ENCODE measurements around the gene KLK15. TPM values are rescaled to one million over a fixed set of nuclear protein-coding genes. Genes with fewer than 3 reads are reported as not detected.

KLK15 gene
- total RNA-seq, 5 donors from 2014 or later (not counting 1 experiment from before 2014, with no cell fraction given): not detected

DNA sequence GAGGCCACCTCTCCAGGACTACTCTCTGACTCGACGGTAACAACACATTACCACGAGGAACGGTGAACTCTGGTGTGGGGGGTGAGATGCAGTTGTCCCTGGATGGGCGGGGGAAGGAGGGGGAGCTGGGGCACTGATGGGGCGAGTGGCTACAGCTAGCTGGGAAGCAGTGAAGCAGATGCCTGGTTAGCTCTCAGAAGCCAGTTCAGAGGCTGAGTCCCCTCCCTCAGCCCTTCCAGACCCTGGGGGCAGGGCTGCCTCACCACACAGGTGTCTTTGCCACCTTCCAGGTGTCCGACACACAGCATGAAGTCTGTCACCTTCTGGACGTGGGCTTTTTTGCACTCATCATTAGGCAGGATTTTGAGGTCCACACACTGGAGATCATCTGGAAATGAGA, 13.7 kb downstream of the KLK15 start:
- no peak for ATAC-seq (replicated peaks in 1 of 4)
- no peaks in the 10 kb centered on the region for H3K36me3 Mint-ChIP-seq
- no peaks in the 10 kb centered on the region for H3K9me3 Mint-ChIP-seq
- peaks cover 8 to 85% of the 10 kb centered on the region in 2 experiments for H3K27me3 ChIP-seq (replicated peaks in 1 of 2; ENCODE audit: control insufficient read depth in 2 of 2, extremely low read depth in 1 of 2, insufficient read depth in 2 of 2, low read length in 1 of 2)
- H3K27ac Mint-ChIP-seq: no peak overlapping the region
- H3K4me1 Mint-ChIP-seq: peaks cover 21 to 33% (median 27%) of the 10 kb centered on the region in 3 donors
- CTCF ChIA-PET: interaction anchor here in 1 of 2 donors (0.6 kb wide), 1 partner anchor 60 kb away, joined by 3 read pairs; no protein-coding TSS in a partner anchor
- peaks cover 0 to 20% of the 10 kb centered on the region in 2 experiments for H3K4me1 ChIP-seq (ENCODE audit: control insufficient read depth in 1 of 2, extremely low read depth in 1 of 2, insufficient read depth in 2 of 2, low read length in 2 of 2)
- WGBS (ENCODE audit: insufficient coverage): 28% methylated on average over 3 of the region's 8 CpGs
- no peak overlapping the region for H3K27ac ChIP-seq (ENCODE audit: low read length)
- H3K9me3 ChIP-seq: no peaks in the 10 kb centered on the region
- H3K4me3 Mint-ChIP-seq: no peak overlapping the region
- peaks cover 72 to 83% of the 10 kb centered on the region in 2 donors for H3K27me3 Mint-ChIP-seq
- H3K36me3 ChIP-seq (ENCODE audit: control insufficient read depth in 2 of 2, extremely low read depth in 1 of 2, insufficient read depth in 1 of 2, low read length in 1 of 2): no peaks in the 10 kb centered on the region
- no peak for DNase-seq
- POLR2A ChIA-PET: no interaction called here
- no peak overlapping the region for H3K4me3 ChIP-seq (ENCODE audit: control insufficient read depth in 1 of 2, extremely low read depth in 1 of 2, low read length in 1 of 2)

DNA sequence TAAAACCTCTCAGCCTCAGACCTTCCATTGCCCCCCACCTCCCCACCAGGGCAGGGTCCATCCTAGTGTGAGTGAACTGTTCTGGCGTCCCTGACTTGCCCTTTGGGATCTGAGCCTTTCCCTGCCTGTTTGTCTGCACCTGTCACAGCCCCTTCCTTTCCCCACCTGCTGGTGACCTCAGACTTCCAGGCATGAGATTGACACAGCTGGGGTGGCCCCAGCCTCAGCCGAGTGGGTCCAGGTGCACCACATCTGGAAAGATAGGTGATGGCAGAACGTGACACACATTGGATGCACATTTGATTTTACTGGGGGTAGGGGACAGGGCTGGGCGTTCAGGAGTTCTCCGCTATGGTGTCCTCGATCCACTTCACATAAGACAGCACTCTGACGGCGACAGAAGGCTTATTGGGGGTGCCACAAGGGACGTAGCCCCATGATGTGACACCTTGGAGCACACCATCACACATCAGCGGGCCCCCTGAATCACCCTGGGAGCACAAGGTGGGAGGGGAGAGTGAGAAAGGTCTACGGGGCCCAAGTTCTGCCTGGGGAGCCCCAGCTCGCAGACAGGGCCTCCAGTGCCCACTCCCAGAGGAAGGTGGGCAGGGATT, 14.4 kb downstream of the KLK15 start:
- H3K27ac Mint-ChIP-seq: no peak overlapping the region
- Histone ChIP-seq H3K36me3 (ENCODE audit: control insufficient read depth in 2 of 2, extremely low read depth in 1 of 2, insufficient read depth in 1 of 2, low read length in 1 of 2) (no peaks in the 10 kb centered on the region), H3K9me3 (no peaks in the 10 kb centered on the region), H3K27ac (ENCODE audit: low read length) (no peak overlapping the region), H3K4me1 (ENCODE audit: control insufficient read depth in 1 of 2, extremely low read depth in 1 of 2, insufficient read depth in 2 of 2, low read length in 2 of 2) (peaks cover 0 to 20% of the 10 kb centered on the region in 2 experiments), H3K27me3 (replicated peaks in 1 of 2; ENCODE audit: control insufficient read depth in 2 of 2, extremely low read depth in 1 of 2, insufficient read depth in 2 of 2, low read length in 1 of 2) (peaks cover 8 to 84% of the 10 kb centered on the region in 2 experiments), H3K4me3 (ENCODE audit: control insufficient read depth in 1 of 2, extremely low read depth in 1 of 2, low read length in 1 of 2) (no peak overlapping the region)
- 60% methylated on average over 6 of the region's 12 CpGs for WGBS (ENCODE audit: insufficient coverage)
- POLR2A ChIA-PET: no interaction called here
- ATAC-seq (replicated peaks in 1 of 4): no peak
- peak overlapping the region; percentile 26 to 68 (median 57) for H3K4me3 Mint-ChIP-seq
- H3K27me3 Mint-ChIP-seq: peaks cover 77 to 89% of the 10 kb centered on the region in 2 donors
- peaks cover 21 to 33% (median 27%) of the 10 kb centered on the region in 3 donors for H3K4me1 Mint-ChIP-seq
- CTCF ChIA-PET: no interaction called here
- H3K36me3 Mint-ChIP-seq: no peaks in the 10 kb centered on the region
- no peaks in the 10 kb centered on the region for H3K9me3 Mint-ChIP-seq
- no peak for DNase-seq

DNA sequence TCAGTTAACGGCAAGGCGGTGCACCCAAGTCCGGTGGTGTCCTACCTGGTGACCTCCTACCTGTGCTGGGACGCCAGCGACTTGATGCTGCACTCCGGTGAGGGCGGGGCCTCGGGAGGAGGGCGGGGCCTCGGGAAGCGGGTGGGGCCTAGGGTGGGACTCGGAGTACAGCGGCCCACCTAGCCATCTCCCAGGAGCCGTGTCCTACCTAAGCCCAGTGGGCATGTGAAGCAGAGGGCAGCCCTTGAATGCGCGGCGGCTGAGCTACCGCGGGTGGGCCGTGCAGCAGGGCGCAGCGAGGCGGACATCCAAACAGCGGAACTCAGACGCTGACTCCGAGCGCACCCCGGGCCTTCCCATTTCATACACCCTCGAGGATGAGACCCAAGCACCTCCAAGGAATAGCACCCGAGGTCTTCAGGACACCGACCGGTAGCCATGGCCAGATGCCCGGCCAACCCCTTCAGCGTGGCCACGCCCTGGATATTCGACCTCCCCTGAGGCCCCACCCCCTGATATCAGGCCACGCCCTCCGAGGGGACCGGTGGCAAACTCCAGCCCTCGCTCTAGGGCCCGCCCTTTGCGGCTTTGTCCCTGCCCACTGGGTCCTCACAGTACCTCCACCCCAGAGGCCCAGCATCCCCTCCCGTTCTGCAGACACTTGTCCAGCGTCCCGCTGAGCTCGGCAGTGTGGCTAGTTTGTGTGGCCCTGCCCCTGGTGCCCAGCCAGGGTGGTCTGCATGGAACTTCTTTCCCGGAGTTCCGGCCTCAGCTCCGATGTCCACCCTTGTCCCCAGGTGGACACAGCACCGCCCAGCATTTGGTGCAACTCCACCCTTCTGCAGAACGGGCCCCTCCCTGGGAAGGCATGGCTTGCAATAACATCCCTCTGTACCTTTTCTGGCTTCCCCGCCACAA, 15.2 kb downstream of the KLK15 start:
- Histone ChIP-seq H3K27me3 (replicated peaks in 1 of 2; ENCODE audit: control insufficient read depth in 2 of 2, extremely low read depth in 1 of 2, insufficient read depth in 2 of 2, low read length in 1 of 2) (peaks cover 8 to 80% of the 10 kb centered on the region in 2 experiments), H3K4me1 (ENCODE audit: control insufficient read depth in 1 of 2, extremely low read depth in 1 of 2, insufficient read depth in 2 of 2, low read length in 2 of 2) (peaks cover 0 to 20% of the 10 kb centered on the region in 2 experiments), H3K9me3 (no peaks in the 10 kb centered on the region), H3K4me3 (ENCODE audit: control insufficient read depth in 1 of 2, extremely low read depth in 1 of 2, low read length in 1 of 2) (peak overlapping the region; percentile 33 to 42), H3K27ac (ENCODE audit: low read length) (no peak overlapping the region), H3K36me3 (ENCODE audit: control insufficient read depth in 2 of 2, extremely low read depth in 1 of 2, insufficient read depth in 1 of 2, low read length in 1 of 2) (no peaks in the 10 kb centered on the region)
- Mint-ChIP-seq H3K9me3 (no peaks in the 10 kb centered on the region), H3K4me1 (peaks cover 21 to 33% (median 27%) of the 10 kb centered on the region in 3 donors), H3K27ac (no peak overlapping the region), H3K36me3 (no peaks in the 10 kb centered on the region), H3K27me3 (peaks cover 77 to 85% of the 10 kb centered on the region in 2 donors), H3K4me3 (peak overlapping the region; percentile 34 to 68 (median 57))
- 10% methylated on average over 51 of the region's 52 CpGs for WGBS (ENCODE audit: insufficient coverage)
- DNase-seq (peak in 5 of 35 experiments; percentile 12 to 25 (median 18)), ATAC-seq (replicated peaks in 1 of 4) (peak; percentile 44 to 67 (median 60))
- POLR2A ChIA-PET: no interaction called here
- CTCF ChIA-PET: no interaction called here

DNA sequence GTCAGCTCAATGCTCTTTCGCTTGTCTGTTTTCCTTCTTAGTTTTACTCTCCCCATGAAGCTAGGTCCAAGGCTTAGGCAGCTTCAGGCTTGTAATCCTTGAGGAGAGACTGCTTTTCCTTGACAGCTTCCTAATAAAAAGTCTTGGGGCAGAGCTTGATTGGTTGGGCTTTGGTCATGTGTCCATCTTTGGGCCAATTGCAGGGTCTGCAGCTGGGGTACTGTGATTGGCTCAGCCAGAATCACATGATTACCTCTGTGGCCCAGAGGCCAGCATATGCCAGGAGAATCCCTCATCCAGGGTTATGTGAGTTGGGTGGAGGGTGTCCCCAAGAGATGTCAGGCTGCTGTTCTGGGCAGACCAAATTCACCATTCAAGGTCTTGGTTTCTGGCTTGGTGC, 17.9 kb downstream of the KLK15 start:
- Mint-ChIP-seq H3K27ac (no peak overlapping the region), H3K4me3 (no peak overlapping the region), H3K36me3 (no peaks in the 10 kb centered on the region), H3K27me3 (peaks cover 56 to 65% of the 10 kb centered on the region in 2 donors), H3K9me3 (no peaks in the 10 kb centered on the region), H3K4me1 (peaks cover 14 to 25% (median 15%) of the 10 kb centered on the region in 3 donors)
- no peak for ATAC-seq (replicated peaks in 1 of 4)
- no CpG with 5 or more reads among the region's 1 CpG for WGBS (ENCODE audit: insufficient coverage)
- DNase-seq: no peak
- no peaks in the 10 kb centered on the region for H3K9me3 ChIP-seq
- no peak overlapping the region for H3K27ac ChIP-seq (ENCODE audit: low read length)
- peaks cover 6 to 76% of the 10 kb centered on the region in 2 experiments for H3K27me3 ChIP-seq (replicated peaks in 1 of 2; ENCODE audit: control insufficient read depth in 2 of 2, extremely low read depth in 1 of 2, insufficient read depth in 2 of 2, low read length in 1 of 2)
- H3K4me3 ChIP-seq (ENCODE audit: control insufficient read depth in 1 of 2, extremely low read depth in 1 of 2, low read length in 1 of 2): no peak overlapping the region
- ChIA-PET POLR2A (no interaction called here), CTCF (no interaction called here)
- H3K4me1 ChIP-seq (ENCODE audit: control insufficient read depth in 1 of 2, extremely low read depth in 1 of 2, insufficient read depth in 2 of 2, low read length in 2 of 2): peaks cover 0 to 15% of the 10 kb centered on the region in 2 experiments
- H3K36me3 ChIP-seq (ENCODE audit: control insufficient read depth in 2 of 2, extremely low read depth in 1 of 2, insufficient read depth in 1 of 2, low read length in 1 of 2): no peaks in the 10 kb centered on the region

DNA sequence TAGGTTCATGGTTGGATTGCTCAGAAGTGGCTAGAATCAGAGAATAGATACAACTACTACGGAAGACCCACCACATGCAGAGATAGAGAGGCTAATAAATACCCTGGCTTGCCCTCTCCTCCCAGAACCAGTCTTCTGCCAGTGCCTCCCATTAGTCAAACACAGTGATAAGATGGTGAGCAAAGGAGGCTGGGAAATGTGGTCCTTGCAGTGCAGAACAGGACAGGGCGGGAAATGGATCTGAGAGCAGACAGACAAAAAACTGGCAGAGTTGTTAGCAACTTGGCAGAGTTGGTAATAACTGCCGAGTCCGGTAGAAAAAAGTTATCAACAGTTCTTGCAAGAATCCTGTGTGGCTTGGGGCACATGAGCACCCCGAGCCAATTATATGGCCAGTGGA, 18.5 kb downstream of the KLK15 start:
- Mint-ChIP-seq H3K4me3 (no peak overlapping the region), H3K9me3 (no peaks in the 10 kb centered on the region), H3K27ac (no peak overlapping the region), H3K27me3 (peaks cover 51 to 59% of the 10 kb centered on the region in 2 donors), H3K4me1 (peaks cover 9 to 19% (median 9%) of the 10 kb centered on the region in 3 donors), H3K36me3 (no peaks in the 10 kb centered on the region)
- ATAC-seq (replicated peaks in 1 of 4) (no peak), DNase-seq (no peak)
- CTCF ChIA-PET: no interaction called here
- Histone ChIP-seq H3K9me3 (no peaks in the 10 kb centered on the region), H3K4me1 (ENCODE audit: control insufficient read depth in 1 of 2, extremely low read depth in 1 of 2, insufficient read depth in 2 of 2, low read length in 2 of 2) (peaks cover 0 to 11% of the 10 kb centered on the region in 2 experiments), H3K4me3 (ENCODE audit: control insufficient read depth in 1 of 2, extremely low read depth in 1 of 2, low read length in 1 of 2) (no peak overlapping the region), H3K36me3 (ENCODE audit: control insufficient read depth in 2 of 2, extremely low read depth in 1 of 2, insufficient read depth in 1 of 2, low read length in 1 of 2) (no peaks in the 10 kb centered on the region), H3K27ac (ENCODE audit: low read length) (no peak overlapping the region), H3K27me3 (replicated peaks in 1 of 2; ENCODE audit: control insufficient read depth in 2 of 2, extremely low read depth in 1 of 2, insufficient read depth in 2 of 2, low read length in 1 of 2) (peaks cover 6 to 71% of the 10 kb centered on the region in 2 experiments)
- 79% methylated on average over 4 of the region's 5 CpGs for WGBS (ENCODE audit: insufficient coverage)
- POLR2A ChIA-PET: no interaction called here

DNA sequence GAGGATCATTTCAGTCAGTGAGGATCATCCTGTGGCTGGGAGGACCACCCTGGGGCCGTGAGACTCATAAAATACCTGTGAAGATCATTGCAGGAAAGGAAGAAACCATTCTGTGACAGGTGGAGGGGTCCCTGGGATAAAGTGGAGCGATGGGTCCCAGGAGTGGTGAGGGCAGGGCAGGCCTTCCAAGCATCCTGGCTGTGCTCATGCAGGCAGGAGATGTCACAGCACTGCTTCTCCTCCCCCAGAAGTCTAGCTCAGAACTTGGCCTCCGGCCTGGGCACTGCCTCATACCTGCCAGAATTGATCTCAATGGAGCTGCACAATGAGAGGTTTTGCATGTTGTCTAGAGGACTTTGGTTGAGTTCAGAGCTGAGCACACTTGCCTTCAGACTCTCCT, 20.9 kb downstream of the KLK15 start:
- H3K36me3 Mint-ChIP-seq: no peaks in the 10 kb centered on the region
- Histone ChIP-seq H3K36me3 (ENCODE audit: control insufficient read depth in 2 of 2, extremely low read depth in 1 of 2, insufficient read depth in 1 of 2, low read length in 1 of 2) (no peaks in the 10 kb centered on the region), H3K4me3 (ENCODE audit: control insufficient read depth in 1 of 2, extremely low read depth in 1 of 2, low read length in 1 of 2) (no peak overlapping the region), H3K27ac (ENCODE audit: low read length) (no peak overlapping the region), H3K27me3 (replicated peaks in 1 of 2; ENCODE audit: control insufficient read depth in 2 of 2, extremely low read depth in 1 of 2, insufficient read depth in 2 of 2, low read length in 1 of 2) (peaks cover 3 to 47% of the 10 kb centered on the region in 2 experiments), H3K9me3 (no peaks in the 10 kb centered on the region), H3K4me1 (ENCODE audit: control insufficient read depth in 1 of 2, extremely low read depth in 1 of 2, insufficient read depth in 2 of 2, low read length in 2 of 2) (no peaks in the 10 kb centered on the region)
- WGBS (ENCODE audit: insufficient coverage): 50% methylated on average over 2 of the region's 3 CpGs
- peaks cover 35 to 36% of the 10 kb centered on the region in 2 donors for H3K27me3 Mint-ChIP-seq
- peak overlapping the region in 1 of 2 donors; percentile 0 for H3K27ac Mint-ChIP-seq
- ChIA-PET POLR2A (no interaction called here), CTCF (no interaction called here)
- no peak for DNase-seq
- no peaks in the 10 kb centered on the region for H3K9me3 Mint-ChIP-seq
- H3K4me3 Mint-ChIP-seq: no peak overlapping the region
- H3K4me1 Mint-ChIP-seq: peaks cover 0 to 1% (median 0%) of the 10 kb centered on the region in 3 donors
- ATAC-seq (replicated peaks in 1 of 4): no peak
